Activated naive CD8-positive, alpha-beta T cell treated with anti-CD3 and anti-CD28 coated beads, Interleukin-2, amount 50 U/mL, for 24 hours (primary cell): Measurements from ENCODE around the gene AXIN1.

Source experiments
- ATAC-seq: fragments of 150-1000 bp; cut with Tn5 transposase; one replicate; pipeline ENCODE4 v1.10.0; 2021
- DNase-seq: peaks from one replicate; pipeline ENCODE4 v3.0.0; 2021
- H3K27ac Mint-ChIP-seq: one replicate; pipeline ENCODE4 v1.8.0; 2021; ENCODE audit warnings: mild to moderate bottlenecking, mixed read lengths
- H3K27me3 Mint-ChIP-seq: one replicate; pipeline ENCODE4 v1.8.0; 2021; ENCODE audit warnings: mixed read lengths
- H3K36me3 Mint-ChIP-seq: one replicate; pipeline ENCODE4 v1.8.0; 2021; ENCODE audit warnings: low read depth, mixed read lengths
- H3K4me1 Mint-ChIP-seq: one replicate; pipeline ENCODE4 v1.8.0; 2021; ENCODE audit warnings: mixed read lengths
- H3K4me3 Mint-ChIP-seq: one replicate; pipeline ENCODE4 v1.8.0; 2021; ENCODE audit warnings: mild to moderate bottlenecking, moderate library complexity, mixed read lengths
- H3K9me3 Mint-ChIP-seq: one replicate; pipeline ENCODE4 v1.8.0; 2021; ENCODE audit warnings: mixed read lengths

Gene AXIN1

DNA sequence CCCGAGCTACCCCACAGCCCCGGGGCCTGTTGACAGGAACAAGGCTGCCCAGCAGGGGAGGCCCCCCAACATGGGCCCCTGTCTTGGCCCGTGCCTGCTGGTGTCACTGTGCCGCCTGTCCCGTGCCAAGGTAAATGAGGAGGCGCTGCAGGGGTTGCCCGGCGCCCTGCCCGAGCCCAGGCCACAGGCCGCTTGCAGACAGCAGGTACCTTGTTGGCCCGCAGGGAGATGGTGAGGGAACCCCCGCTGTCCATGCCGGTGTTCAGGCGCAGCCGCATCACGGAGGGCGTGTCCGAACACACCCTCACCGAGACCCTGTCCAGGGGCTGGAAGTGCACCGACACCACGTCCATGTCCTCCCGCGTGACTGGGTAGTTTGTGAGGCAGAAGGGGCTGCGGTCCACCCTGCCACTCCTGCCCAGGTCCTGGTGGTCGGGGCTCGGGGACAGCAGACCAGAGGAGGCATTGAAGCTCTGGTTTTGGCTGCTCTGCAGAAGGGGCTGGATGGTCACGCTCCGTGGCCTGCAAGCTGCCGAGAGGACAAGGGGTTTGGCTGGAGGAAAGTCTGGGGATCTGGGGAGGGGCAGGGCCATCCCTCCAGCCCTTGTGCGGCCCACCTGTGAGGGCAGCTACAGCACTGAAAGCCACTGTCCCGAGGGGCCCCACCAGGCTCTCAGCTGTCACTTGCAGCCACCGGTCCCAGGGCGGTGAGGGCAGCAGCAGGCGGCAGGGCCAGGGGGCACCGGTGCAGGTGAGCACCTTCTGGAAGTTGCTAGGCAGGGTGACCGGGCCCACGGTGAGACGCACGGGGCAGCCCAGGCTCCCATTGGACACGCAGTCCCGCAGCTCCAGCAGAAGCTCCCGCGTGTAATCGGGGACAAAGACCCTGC, 23.6 kb upstream of the AXIN1 start:
- no peak overlapping the region for H3K4me3 Mint-ChIP-seq

DNA sequence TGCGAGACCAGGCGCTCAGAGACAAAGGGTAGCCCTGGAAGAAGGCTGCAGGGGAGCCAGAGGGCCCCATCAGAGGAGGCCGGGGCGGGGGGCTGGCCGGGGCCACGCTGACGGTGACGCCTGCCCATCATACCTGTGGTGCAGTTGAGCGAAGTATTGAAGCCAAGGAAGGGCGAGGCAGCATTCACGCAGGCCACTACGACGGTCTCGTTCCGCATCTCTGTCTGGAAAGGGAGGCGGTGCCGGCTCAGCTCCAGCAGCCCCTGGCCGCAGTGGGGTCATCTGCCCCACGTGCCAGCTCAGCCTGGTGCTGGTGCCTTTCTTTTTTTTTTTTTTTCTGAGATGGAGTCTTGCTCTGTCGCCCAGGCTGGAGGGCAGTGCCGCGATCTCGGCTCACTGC, 22.7 kb upstream of the AXIN1 start:
- Mint-ChIP-seq H3K27ac (no peak overlapping the region), H3K27me3 (no peaks in the 10 kb centered on the region), H3K4me3 (no peak overlapping the region), H3K9me3 (no peaks in the 10 kb centered on the region), H3K4me1 (peaks cover 15% of the 10 kb centered on the region), H3K36me3 (no peaks in the 10 kb centered on the region)
- no peak for ATAC-seq
- DNase-seq: no peak

More for the DNA sequence above, 23.6 kb upstream of the AXIN1 start:
- no peaks in the 10 kb centered on the region for H3K36me3 Mint-ChIP-seq
- ATAC-seq (no peak), DNase-seq (no peak)
- no peak overlapping the region for H3K27ac Mint-ChIP-seq
- no peaks in the 10 kb centered on the region for H3K9me3 Mint-ChIP-seq
- H3K4me1 Mint-ChIP-seq: peaks cover 11% of the 10 kb centered on the region
- no peaks in the 10 kb centered on the region for H3K27me3 Mint-ChIP-seq

DNA sequence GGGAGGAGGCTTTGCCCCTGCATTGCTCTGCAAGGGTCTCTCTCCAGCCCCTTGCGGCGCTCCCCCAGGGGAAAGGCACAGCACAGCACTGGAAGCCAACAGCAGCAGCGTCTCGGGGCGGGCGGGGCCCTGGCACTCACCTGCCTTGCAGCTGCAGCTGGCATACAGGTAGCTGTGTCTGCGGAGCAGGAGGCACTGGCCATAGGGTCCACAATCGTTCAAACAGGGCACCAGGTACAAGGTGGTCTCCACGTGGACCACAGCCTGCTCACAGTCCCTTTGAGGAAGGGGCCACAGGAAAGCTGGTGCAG, 22.0 kb upstream of the AXIN1 start:
- H3K36me3 Mint-ChIP-seq: no peaks in the 10 kb centered on the region
- no peak for ATAC-seq
- no peaks in the 10 kb centered on the region for H3K9me3 Mint-ChIP-seq
- H3K27me3 Mint-ChIP-seq: no peaks in the 10 kb centered on the region
- peaks cover 12% of the 10 kb centered on the region for H3K4me1 Mint-ChIP-seq
- DNase-seq: no peak
- H3K27ac Mint-ChIP-seq: no peak overlapping the region
- H3K4me3 Mint-ChIP-seq: no peak overlapping the region

DNA sequence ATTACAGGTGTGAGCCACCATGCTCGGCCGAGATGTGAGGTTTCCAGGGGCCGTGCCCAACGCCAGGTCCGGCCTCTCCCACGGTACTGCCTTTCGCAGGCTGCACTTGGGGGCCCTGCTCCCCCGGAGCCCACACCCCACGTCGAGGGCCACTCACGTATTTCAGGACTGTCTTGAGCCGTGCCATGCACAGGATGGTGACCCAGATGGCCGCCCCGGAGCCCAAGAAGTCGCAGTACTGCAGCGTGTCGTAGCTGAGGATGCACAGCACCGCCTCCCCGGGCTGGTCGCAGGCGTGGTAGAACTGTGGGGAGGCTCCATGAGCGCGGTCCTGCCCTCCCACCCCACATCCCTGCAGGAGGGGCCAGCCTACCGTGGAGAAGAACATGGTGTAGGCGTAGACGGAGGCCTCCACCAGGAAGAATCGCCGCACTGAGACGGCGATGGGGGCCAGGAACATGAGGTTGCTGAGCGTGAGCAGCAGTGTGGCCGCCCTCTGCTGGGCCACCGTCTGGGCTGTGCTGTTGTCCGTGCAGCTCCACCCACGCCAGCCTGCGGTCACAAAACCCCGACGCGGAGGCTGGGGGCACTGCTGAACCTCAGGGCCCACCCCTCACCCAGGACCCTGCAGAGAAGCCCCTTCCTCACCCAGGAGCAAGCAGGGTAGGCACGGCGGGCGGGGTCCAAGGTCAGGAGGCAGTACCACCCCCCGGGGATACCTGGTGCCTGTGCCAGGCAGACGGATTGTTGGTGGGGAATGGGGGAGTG, 21.5 kb upstream of the AXIN1 start:
- ATAC-seq (no peak), DNase-seq (no peak)
- peaks cover 1% of the 10 kb centered on the region for H3K36me3 Mint-ChIP-seq
- H3K4me1 Mint-ChIP-seq: peaks cover 12% of the 10 kb centered on the region
- no peaks in the 10 kb centered on the region for H3K9me3 Mint-ChIP-seq
- no peak overlapping the region for H3K4me3 Mint-ChIP-seq
- no peaks in the 10 kb centered on the region for H3K27me3 Mint-ChIP-seq
- no peak overlapping the region for H3K27ac Mint-ChIP-seq

- H3K36me3 Mint-ChIP-seq: peaks cover 4% of the 10 kb centered on the region
- H3K27ac Mint-ChIP-seq: no peak overlapping the region
Observed at GRCh38 chr16:373020-373598, 20.6 kb upstream of the AXIN1 start.

GRCh38 chr16:372302-372983, 19.9 kb upstream of the AXIN1 start:
- ATAC-seq (no peak), DNase-seq (no peak)
- peaks cover 12% of the 10 kb centered on the region for H3K4me1 Mint-ChIP-seq
- H3K27me3 Mint-ChIP-seq: no peaks in the 10 kb centered on the region
- H3K27ac Mint-ChIP-seq: no peak overlapping the region
- peaks cover 4% of the 10 kb centered on the region for H3K36me3 Mint-ChIP-seq
- no peaks in the 10 kb centered on the region for H3K9me3 Mint-ChIP-seq
- H3K4me3 Mint-ChIP-seq: no peak overlapping the region

More at GRCh38 chr16:373020-373598, 20.6 kb upstream of the AXIN1 start:
- no peaks in the 10 kb centered on the region for H3K27me3 Mint-ChIP-seq
- H3K4me1 Mint-ChIP-seq: peaks cover 12% of the 10 kb centered on the region
- DNase-seq (no peak), ATAC-seq (no peak)
- H3K4me3 Mint-ChIP-seq: no peak overlapping the region
- H3K9me3 Mint-ChIP-seq: no peaks in the 10 kb centered on the region

GRCh38 chr16:371515-372301, 19.2 kb upstream of the AXIN1 start:
- Mint-ChIP-seq H3K4me3 (no peak overlapping the region), H3K9me3 (no peaks in the 10 kb centered on the region)
- no peak for ATAC-seq

DNA sequence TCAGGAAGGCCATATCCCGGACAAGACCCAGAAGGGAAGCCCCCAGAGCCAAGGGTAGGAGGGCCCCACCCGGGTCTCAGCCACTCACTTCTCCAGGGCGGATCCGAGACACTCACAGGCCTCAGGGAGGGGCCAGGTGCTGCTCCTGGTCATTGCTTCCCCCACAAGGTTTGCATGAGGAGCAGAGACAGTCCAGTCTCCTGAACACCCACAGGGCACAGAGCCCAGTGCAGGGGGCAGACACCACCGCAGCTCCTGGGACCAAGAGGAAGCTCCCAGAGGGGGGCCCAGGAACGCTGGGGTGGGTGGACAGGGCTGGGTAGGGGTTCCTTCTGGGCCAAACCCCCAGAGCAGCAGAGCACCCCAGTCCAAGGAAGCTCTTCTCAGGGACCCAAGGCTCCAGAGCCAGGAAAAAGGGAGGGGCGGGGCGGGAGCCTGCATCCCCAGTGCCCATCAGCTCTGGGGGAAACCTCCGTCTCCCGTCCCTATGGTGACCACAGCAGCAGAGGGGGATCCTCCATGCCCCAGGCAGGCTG, 18.5 kb upstream of the AXIN1 start:
- H3K27ac Mint-ChIP-seq: peak overlapping the region; percentile 89
- H3K27me3 Mint-ChIP-seq: no peaks in the 10 kb centered on the region
- H3K36me3 Mint-ChIP-seq: peaks cover 11% of the 10 kb centered on the region
- no peaks in the 10 kb centered on the region for H3K9me3 Mint-ChIP-seq
- DNase-seq (no peak), ATAC-seq (no peak)
- H3K4me1 Mint-ChIP-seq: peaks cover 12% of the 10 kb centered on the region
- H3K4me3 Mint-ChIP-seq: peak overlapping the region; percentile 81

More at GRCh38 chr16:371515-372301, 19.2 kb upstream of the AXIN1 start:
- no peak for DNase-seq
- peaks cover 9% of the 10 kb centered on the region for H3K36me3 Mint-ChIP-seq
- H3K4me1 Mint-ChIP-seq: peaks cover 12% of the 10 kb centered on the region
- no peaks in the 10 kb centered on the region for H3K27me3 Mint-ChIP-seq
- no peak overlapping the region for H3K27ac Mint-ChIP-seq

GRCh38 chr16:370443-370842, 17.9 kb upstream of the AXIN1 start, which contains the start of gene MRPL28:
Gene MRPL28, minus strand, starts transcription at chr16:370538. Its CDS starts 320 bp downstream, at chr16:370218.
- Mint-ChIP-seq H3K4me1 (peaks cover 12% of the 10 kb centered on the region), H3K4me3 (peak within 1 kb of the TSS; percentile 81), H3K9me3 (no peaks in the 10 kb centered on the region), H3K27ac (peak within 1 kb of the TSS; percentile 89), H3K27me3 (no peaks in the 10 kb centered on the region), H3K36me3 (peaks cover 11% of the 10 kb centered on the region)
- peak; percentile 98 for ATAC-seq
- DNase-seq: peak; percentile 95

DNA sequence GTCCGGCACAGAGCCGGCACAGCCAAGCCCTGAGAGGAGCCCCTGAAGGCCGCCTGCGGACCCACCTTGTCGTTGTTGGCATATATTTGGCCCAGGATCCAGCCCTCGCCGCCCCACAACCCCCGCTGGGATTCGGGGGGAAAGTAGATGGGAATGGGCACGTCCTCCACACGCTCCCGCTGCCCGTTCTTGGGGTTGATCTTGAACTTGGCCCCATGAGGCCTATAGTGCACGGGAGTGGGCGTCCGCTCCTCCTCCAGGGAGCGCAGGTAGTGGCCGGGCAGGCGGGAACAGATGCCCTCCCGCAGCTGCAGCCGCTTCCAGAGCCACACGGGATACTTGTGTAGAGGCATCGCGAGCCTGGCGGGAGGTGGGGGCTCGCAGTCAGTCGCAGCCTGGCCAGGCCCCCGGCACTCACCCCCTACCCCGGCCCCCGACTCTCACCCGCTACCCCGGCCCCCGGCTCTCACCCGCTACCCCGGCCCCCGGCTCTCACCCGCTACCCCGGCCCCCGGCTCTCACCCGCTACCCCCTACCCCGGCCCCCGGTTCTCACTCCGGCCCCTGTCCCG, 17.4 kb upstream of the AXIN1 start:
- peaks cover 12% of the 10 kb centered on the region for H3K4me1 Mint-ChIP-seq
- H3K27ac Mint-ChIP-seq: peak overlapping the region; percentile 89
- DNase-seq: no peak
- no peaks in the 10 kb centered on the region for H3K27me3 Mint-ChIP-seq
- peaks cover 11% of the 10 kb centered on the region for H3K36me3 Mint-ChIP-seq
- ATAC-seq: no peak
- no peaks in the 10 kb centered on the region for H3K9me3 Mint-ChIP-seq
- H3K4me3 Mint-ChIP-seq: peak overlapping the region; percentile 81

DNA sequence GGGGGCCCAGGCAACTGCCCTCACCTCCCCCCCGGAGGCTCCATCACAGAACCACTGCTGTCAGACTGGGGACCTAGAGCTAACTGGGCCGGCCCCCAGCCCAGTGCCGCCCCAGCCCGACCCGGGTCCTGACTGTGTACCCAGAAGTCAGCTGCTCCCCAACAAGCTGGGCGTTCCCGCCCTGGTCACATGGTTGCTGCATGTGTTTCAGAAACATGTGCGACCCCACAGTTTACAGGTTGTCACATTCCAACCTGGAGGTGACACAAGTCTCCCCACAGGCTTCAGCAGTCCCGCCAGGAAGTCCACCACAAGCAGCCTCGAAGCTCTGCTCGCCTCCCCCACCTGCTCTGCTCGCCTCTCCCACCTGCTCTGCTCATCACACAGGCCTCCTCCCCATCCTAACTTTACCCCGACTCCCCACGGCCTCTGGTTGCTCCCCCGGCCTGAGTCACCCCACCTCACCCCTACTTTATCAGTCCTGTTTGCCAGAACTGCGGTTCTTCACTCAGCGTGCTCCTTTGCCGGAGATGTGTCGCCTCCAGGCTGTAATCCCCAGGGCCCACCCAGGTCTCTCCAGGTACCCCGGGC, 16.8 kb upstream of the AXIN1 start:
- Mint-ChIP-seq H3K27me3 (no peaks in the 10 kb centered on the region), H3K36me3 (peaks cover 11% of the 10 kb centered on the region), H3K9me3 (no peaks in the 10 kb centered on the region), H3K27ac (no peak overlapping the region), H3K4me1 (peaks cover 12% of the 10 kb centered on the region), H3K4me3 (peak overlapping the region; percentile 61)
- DNase-seq (no peak), ATAC-seq (no peak)

DNA sequence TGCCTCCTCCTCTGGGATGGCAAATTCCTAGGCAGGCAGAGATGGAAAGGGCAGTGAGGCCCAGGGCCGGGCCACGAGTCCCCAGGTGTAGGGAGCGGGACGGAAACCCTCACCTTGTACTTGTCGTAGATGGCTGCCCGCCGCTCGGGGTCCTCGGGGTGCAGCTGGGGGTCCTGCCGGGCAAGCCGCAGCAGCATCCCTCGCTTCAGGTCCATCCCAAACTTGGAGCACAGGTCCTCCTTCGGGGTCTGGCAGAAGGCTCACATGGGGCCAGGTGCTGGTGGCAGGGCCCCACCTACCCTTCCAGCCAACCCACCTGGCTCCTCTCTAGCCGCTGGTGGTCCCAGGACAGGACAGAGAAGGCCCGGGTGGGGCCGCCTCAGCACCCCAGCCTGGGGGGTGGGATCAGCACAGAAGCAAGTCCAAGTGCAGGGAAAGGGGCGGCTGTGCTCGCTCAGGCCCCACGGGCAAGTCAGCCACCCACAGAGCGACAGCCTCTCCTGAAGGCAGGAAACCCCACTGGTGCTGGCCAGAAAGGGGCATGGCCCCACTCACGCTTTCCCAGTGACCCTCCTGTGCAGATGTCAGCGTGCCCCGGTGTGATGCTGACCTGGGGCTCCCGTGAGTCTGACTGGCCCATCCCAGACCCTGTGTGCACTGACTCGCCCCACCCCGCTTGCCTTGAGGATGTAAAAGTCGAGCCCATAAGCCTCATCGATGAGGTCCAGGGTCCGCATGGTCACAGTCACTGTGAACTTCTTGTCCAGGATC, 16.1 kb upstream of the AXIN1 start:
- Mint-ChIP-seq H3K4me1 (peaks cover 12% of the 10 kb centered on the region), H3K27me3 (no peaks in the 10 kb centered on the region), H3K27ac (no peak overlapping the region), H3K4me3 (no peak overlapping the region), H3K9me3 (no peaks in the 10 kb centered on the region), H3K36me3 (peaks cover 11% of the 10 kb centered on the region)
- no peak for DNase-seq
- no peak for ATAC-seq
